Measurements from ENCODE around the gene ANO7.

The ANO7 gene

DNA sequence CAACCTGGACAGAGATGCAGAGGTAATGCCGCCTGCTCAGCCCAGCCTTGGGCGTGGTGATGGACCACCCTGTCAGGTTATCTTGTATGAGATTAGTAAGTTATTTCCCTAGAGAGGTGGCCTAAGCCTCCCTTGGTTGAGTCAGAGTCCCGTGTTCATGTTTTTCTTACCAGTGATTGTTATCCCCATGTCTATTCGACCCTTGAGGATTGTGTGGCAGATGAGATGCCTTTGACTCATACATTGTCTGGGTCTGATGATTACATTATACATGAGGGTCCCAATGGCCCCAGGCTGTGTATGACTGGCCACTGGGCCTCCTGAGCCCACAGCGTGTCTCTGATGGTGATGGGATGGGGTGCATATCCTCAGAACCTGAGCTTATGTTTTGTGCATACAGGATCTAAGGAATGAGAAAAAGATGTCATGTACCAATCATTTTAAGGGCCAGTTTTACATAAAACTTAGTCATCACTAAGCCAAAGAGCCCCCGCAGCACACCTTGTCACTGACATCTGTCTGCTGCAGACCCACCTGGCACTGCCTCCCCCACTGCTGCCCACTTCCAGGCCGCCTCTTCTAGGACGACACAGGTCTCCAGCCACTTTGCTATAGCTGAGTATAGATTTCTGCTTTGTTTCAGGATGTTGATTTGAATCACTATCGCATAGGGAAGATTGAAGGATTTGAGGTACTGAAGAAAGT lies 30.5 kb upstream of the ANO7 start:
- no peak for DNase-seq

DNA sequence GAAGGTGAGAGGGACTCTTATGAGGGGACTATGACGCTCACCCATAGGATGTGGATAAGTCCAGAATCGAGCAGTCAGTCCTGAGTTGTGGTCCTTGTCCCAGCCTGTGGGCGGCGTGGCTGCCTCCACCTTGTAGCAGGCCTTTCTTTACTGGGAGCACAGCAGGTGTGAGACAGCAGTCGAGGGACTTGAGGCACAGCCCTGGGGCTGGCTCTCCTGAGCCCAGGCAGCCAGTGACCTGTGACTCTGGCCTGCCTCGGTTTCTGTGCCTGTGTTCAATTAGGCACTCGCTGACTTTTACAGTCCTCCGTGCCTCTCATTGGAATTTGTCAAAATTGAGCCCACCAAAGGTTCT lies 30.0 kb upstream of the ANO7 start:
- DNase-seq, result no peak

DNA sequence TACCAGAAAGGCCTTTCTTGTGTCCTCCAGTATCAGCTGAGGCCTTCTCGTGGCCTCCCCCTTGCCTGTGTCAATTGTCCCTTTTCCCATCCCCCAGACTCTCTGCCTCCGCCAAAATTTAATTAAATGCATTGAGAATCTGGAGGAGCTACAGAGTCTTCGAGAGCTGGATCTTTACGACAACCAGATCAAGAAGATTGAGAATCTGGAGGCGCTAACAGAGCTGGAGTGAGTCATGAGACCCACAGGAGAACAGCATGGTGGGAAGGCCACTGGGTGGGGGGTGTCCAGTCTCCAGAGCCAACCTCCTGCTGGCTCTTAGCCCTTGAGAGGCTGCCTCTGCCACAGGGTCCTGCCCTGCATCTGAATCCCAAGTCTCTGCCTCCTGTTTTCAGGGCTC lies 29.4 kb upstream of the ANO7 start:
- DNase-seq, result no peak

DNA sequence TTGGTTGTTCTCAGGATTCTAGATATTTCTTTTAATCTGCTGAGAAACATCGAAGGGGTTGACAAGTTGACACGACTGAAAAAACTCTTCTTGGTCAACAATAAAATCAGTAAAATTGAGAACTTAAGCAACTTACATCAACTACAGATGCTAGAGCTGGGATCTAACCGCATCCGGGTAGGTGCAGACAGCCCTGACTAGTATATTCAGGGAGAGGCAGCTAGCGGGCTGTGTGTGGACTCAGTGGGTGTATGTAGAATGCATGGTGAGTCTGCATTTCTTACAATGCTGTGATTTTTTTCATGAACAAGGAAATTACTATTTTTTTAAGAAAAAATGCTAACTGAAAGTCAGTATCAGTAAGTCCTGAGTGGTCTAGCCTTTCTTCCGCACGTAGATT lies 28.2 kb upstream of the ANO7 start:
- no peak for DNase-seq

DNA sequence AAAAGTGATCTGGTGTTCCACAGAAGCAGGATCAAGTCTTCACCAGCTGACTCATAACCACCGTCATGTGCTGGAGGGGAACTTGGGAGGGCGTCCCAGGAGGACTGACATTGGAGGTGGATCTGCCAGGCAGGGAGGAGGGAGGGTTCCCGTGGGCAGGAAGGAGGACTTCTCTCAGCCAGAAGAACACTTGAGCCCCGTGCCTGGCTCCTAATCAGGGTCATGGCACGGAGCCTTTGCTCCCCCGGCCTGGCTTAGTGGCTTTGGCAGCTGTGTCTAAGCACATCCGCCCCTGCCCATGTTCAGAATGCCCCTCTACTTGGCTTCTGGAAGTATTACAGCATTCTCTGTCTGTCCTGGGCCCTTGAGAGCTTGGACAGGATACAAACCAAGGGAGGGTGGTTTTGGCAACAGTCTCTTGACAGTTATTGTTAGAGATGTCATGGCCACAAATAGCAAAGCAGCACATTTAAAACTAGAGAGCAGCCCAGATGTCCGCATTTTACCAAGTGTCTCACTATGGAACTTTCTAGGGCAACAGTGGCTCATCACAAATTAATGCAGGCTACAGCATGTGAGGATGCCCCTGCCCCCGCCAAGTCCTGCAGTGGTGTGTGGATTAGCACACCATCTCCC lies 26.7 kb upstream of the ANO7 start:
- DNase-seq, result no peak

- DNase-seq, result no peak
Measured at GRCh38 chr2:241163601-241164118, 24.8 kb upstream of the ANO7 start.

DNA sequence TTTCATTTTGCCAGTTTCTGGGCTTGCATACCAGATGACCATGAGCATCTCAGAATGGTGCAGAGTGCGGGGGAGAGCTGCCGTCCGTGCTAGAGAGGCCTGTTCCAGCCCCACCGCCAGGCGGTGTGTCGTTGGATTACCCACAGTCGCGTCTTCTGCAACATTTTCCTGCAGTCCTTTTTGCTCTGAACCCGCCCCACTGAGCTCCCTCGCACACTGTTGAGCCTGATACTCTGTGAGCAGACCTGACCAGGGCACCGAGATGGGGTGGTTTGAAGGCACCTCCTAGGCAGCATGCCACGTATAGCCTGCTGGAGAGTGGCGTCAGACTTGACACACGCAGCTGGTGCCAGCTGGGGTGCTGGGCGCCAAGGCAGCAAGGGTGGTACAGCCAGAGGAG lies 20.1 kb upstream of the ANO7 start:
- no peak for DNase-seq

DNA sequence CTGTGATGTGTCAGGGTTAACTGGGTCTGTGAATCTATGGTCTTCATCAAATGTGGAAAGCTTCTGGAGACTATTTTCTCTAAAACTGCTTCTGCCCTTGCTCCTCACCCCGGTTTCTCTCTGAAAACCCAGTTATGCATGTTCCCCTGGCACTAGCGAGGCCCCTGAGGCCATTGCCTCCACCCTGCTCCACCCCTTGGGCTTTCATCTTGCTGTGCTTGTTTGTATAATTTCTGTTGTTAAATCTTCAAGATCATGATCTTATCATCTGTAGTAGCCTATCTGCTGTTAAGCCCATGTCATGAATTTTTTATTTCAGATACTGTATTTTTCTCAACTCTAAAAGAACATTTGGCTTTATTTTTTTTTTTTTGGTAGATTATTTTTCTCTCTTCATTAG lies 14.9 kb upstream of the ANO7 start:
- DNase-seq, result no peak

GRCh38 chr2:241177526-241178334 lies 10.7 kb upstream of the ANO7 start:
- DNase-seq, result no peak

DNA sequence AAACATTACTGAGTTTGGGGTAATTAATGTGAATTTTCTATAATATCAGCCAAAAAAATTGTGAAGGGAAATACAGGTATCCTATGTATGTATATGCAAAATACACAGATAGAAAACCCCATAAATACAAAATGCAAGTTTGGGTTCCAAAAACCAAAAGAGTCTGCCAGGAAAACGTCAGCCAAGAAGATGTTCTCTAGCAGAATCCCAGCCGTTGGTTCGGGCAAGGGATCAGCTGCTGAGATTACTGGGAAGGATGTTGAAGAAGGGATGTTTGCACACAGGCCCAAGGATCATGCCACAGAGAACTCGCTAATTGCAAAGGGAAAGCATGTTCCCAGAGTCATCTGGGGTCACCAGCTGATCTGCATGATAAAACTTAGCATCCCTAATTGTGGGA lies 9.5 kb upstream of the ANO7 start:
- DNase-seq, result no peak

DNA sequence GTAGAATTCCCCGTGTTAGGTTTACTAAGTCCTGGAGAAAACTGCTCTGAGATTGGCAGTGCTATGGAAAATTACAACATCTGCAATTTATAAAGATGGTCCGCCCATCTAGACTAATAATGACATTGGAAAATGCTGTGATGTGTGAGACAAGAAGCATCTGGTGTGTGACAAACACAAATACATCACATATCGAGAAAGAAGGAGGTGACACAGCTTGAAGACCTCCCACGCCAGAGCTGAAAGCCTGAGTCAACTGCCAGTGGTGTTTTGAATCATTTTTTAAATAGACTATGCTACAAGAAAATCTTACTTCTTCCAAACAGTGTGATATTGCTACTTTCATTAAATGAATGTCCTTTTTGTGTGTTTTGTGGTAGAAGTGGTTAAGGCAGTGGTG lies 8.6 kb upstream of the ANO7 start:
- DNase-seq, result peak; percentile 49

GRCh38 chr2:241180495-241180894 lies 8.0 kb upstream of the ANO7 start:
- DNase-seq, result no peak

DNA sequence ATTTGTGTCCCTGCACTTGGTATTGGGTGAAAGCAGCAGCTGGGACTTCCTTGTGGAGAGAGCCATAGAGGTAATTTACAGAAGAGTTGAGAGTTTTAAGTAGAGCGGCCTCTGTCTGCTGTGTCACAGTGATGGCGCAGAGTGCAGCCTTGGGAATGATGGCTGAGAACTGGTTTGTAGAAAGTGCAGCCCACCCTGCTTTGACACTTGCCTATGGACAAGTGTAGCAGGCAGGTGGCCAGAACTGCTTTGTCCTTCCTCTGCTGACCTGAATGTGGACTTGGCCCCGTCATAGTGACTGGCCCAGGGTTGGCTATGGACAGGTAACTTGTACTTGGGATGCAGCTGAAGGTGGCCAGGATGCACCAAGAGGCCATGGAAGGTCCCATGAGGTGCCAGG lies 6.4 kb upstream of the ANO7 start:
- no peak for DNase-seq

DNA sequence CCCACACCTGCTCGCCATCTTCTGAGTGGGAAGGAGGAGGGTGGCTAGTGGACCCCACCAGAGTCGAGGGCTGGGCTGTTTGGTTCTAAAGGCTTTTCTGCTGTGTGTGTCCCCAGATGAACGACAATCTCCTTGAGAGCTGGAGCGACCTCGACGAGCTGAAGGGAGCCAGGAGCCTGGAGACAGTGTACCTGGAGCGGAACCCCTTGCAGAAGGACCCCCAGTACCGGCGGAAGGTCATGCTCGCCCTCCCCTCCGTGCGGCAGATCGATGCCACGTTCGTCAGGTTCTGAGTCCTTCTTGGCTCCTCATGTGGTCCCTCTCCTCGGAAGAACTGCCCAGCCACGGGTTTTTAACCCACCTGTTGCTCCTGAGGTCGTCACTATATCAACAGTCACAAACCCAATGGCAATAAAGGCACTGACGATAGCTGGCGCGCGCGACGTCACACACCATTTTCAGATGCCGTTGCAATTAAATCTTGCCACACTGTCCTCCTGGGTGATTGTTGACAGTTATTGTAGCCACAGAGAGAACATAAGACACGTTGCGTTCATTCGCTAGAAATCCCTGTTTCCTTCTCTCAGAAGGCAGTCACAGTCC lies 5.8 kb upstream of the ANO7 start:
- no peak for DNase-seq

- no peak for DNase-seq
Measured at GRCh38 chr2:241183221-241183620, 5.3 kb upstream of the ANO7 start.

DNA sequence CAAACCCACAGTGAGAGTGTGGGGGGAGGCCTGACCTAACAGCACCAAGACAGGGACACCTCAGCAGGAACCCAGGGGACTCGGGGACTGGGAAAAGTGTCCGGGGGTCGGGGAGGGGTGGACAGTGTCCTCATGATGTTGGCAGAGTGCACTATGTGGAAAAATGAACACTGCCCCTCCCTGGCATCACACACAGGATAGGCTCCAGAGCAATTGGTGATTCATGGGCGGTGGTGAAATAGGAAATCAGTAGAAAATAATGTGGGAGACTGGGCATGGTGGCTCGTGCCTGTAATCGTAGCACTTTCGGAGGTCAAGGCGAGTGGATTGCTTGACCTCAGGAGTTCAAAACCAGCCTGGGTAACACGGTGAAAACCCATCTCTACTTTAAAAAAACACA lies 3.6 kb upstream of the ANO7 start:
- DNase-seq, result no peak

- DNase-seq, result no peak
Measured at GRCh38 chr2:241185961-241186360, 2.5 kb upstream of the ANO7 start.

DNA sequence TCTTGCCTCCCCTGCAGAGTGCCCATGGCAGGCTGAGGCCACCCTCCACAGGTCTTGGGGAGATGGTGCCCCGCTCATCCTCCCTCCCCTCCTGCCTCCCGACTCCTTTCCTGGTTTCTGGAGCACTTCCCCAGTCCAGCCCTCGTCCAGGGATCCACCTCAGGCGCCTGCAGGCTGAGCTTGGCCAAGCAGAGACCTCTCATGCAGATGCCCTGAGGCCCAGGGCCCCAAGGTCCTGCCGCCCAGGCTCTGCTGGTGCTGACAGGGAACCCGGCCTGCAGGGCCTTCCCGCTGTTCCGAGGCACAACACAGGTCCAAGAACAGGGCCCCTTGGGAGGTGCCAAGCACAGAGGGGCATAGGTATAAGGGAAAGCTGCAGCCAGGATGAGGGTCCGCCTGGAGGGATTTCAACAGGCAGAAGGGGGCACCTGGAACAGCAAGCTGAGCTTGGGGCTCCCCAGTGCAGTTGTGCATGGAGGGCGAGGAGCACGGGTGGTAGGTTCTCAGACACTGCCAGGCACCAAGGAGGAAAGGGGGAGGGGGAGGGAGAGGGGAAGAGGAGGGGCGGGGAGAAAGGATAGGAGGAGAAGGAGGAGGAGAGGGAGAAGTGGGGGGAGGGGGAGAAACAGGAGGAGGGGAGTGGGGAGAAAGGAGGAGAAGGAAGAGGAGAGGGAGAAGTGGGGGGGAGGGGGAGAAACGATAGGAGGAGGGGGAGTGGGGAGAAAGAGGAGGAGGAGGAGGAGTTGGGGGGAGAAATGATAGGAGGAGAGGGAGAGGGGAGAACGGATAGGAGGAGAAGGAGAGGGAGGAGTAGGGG lies 1.2 kb upstream of the ANO7 start:
- DNase-seq, result no peak

DNA sequence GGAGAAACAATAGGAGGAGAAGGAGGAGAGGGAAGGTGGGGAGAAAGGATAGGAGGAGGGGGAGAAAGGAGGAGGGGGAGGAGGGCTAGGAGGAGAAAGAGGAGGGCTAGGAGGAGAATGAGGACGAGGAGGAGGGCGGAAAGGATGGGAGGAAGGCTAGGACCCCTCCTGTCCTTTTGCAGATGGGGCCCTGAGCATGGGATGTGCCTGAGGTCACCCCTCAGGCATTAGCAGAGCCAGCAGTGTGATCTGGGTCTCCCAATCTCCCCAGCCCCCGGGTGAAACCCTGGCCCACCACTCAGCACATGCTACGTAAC lies 601 bp upstream of the ANO7 start:
- no peak for DNase-seq

- DNase-seq, result no peak
Measured at GRCh38 chr2:241189093-241189855, 797 bp downstream of the ANO7 start.

GRCh38 chr2:241189856-241190201 lies 1.4 kb downstream of the ANO7 start:
- no peak for DNase-seq

GRCh38 chr2:241190291-241190981 lies 2.0 kb downstream of the ANO7 start:
- DNase-seq, result no peak
